ENCODE data around the gene ATG13.

The ATG13 gene

GRCh38 chr11:46682773-46683752, 65.7 kb downstream of the ATG13 start:
- H3K27ac ChIP-seq (ENCODE audit: low read depth, low read length), result no peak overlapping the region
- peaks cover 43% of the 10 kb centered on the region for H3K36me3 ChIP-seq (ENCODE audit: control insufficient read depth, insufficient read depth, low read length)

GRCh38 chr11:46684367-46684766, 67.0 kb downstream of the ATG13 start:
- Histone ChIP-seq H3K9ac (ENCODE audit: low read length) (no peak overlapping the region), H3K4me1 (ENCODE audit: control insufficient read depth, insufficient read depth, low read length) (peaks cover 4% of the 10 kb centered on the region), H3K4me3 (ENCODE audit: low read length) (no peak overlapping the region), H3K36me3 (ENCODE audit: control insufficient read depth, insufficient read depth, low read length) (peaks cover 32% of the 10 kb centered on the region), H3K27ac (ENCODE audit: low read depth, low read length) (no peak overlapping the region), H3K27me3 (ENCODE audit: control insufficient read depth, insufficient read depth, low read length) (no peaks in the 10 kb centered on the region)

More at GRCh38 chr11:46682773-46683752, 65.7 kb downstream of the ATG13 start:
- Histone ChIP-seq H3K27me3 (ENCODE audit: control insufficient read depth, insufficient read depth, low read length) (no peaks in the 10 kb centered on the region), H3K4me3 (ENCODE audit: low read length) (no peak overlapping the region), H3K4me1 (ENCODE audit: control insufficient read depth, insufficient read depth, low read length) (peaks cover 4% of the 10 kb centered on the region), H3K9ac (ENCODE audit: low read length) (no peak overlapping the region)

- H3K27me3 ChIP-seq (ENCODE audit: control insufficient read depth, insufficient read depth, low read length), result no peaks in the 10 kb centered on the region
- no peak overlapping the region for H3K27ac ChIP-seq (ENCODE audit: low read depth, low read length)
- H3K9ac ChIP-seq (ENCODE audit: low read length), result no peak overlapping the region
- peaks cover 19% of the 10 kb centered on the region for H3K36me3 ChIP-seq (ENCODE audit: control insufficient read depth, insufficient read depth, low read length)
- peaks cover 4% of the 10 kb centered on the region for H3K4me1 ChIP-seq (ENCODE audit: control insufficient read depth, insufficient read depth, low read length)
- no peak overlapping the region for H3K4me3 ChIP-seq (ENCODE audit: low read length)
These were observed 69.8 kb downstream of the ATG13 start for GRCh38 chr11:46686886-46687795.

GRCh38 chr11:46690702-46691101, 73.3 kb downstream of the ATG13 start:
- H3K9ac ChIP-seq (ENCODE audit: low read length), result no peak overlapping the region
- peaks cover 4% of the 10 kb centered on the region for H3K4me1 ChIP-seq (ENCODE audit: control insufficient read depth, insufficient read depth, low read length)
- no peak overlapping the region for H3K4me3 ChIP-seq (ENCODE audit: low read length)
- peaks cover 42% of the 10 kb centered on the region for H3K36me3 ChIP-seq (ENCODE audit: control insufficient read depth, insufficient read depth, low read length)
- no peak overlapping the region for H3K27ac ChIP-seq (ENCODE audit: low read depth, low read length)
- no peaks in the 10 kb centered on the region for H3K27me3 ChIP-seq (ENCODE audit: control insufficient read depth, insufficient read depth, low read length)

- Histone ChIP-seq H3K4me3 (ENCODE audit: low read length) (no peak overlapping the region), H3K9ac (ENCODE audit: low read length) (no peak overlapping the region), H3K27ac (ENCODE audit: low read depth, low read length) (no peak overlapping the region), H3K4me1 (ENCODE audit: control insufficient read depth, insufficient read depth, low read length) (peaks cover 12% of the 10 kb centered on the region), H3K36me3 (ENCODE audit: control insufficient read depth, insufficient read depth, low read length) (peaks cover 36% of the 10 kb centered on the region), H3K27me3 (ENCODE audit: control insufficient read depth, insufficient read depth, low read length) (no peaks in the 10 kb centered on the region)
These were observed 75.1 kb downstream of the ATG13 start for GRCh38 chr11:46692450-46692849.

GRCh38 chr11:46693597-46694012, 76.3 kb downstream of the ATG13 start:
- H3K4me3 ChIP-seq (ENCODE audit: low read length), result no peak overlapping the region
- no peak overlapping the region for H3K27ac ChIP-seq (ENCODE audit: low read depth, low read length)
- H3K9ac ChIP-seq (ENCODE audit: low read length), result no peak overlapping the region
- no peaks in the 10 kb centered on the region for H3K27me3 ChIP-seq (ENCODE audit: control insufficient read depth, insufficient read depth, low read length)
- H3K36me3 ChIP-seq (ENCODE audit: control insufficient read depth, insufficient read depth, low read length), result peaks cover 28% of the 10 kb centered on the region
- peaks cover 13% of the 10 kb centered on the region for H3K4me1 ChIP-seq (ENCODE audit: control insufficient read depth, insufficient read depth, low read length)

GRCh38 chr11:46694072-46694471, 76.7 kb downstream of the ATG13 start:
- Histone ChIP-seq H3K4me1 (ENCODE audit: control insufficient read depth, insufficient read depth, low read length) (peaks cover 16% of the 10 kb centered on the region), H3K27me3 (ENCODE audit: control insufficient read depth, insufficient read depth, low read length) (no peaks in the 10 kb centered on the region), H3K36me3 (ENCODE audit: control insufficient read depth, insufficient read depth, low read length) (peaks cover 28% of the 10 kb centered on the region), H3K4me3 (ENCODE audit: low read length) (no peak overlapping the region), H3K27ac (ENCODE audit: low read depth, low read length) (no peak overlapping the region), H3K9ac (ENCODE audit: low read length) (no peak overlapping the region)

GRCh38 chr11:46694607-46695006, 77.3 kb downstream of the ATG13 start:
- peaks cover 18% of the 10 kb centered on the region for H3K4me1 ChIP-seq (ENCODE audit: control insufficient read depth, insufficient read depth, low read length)

GRCh38 chr11:46695345-46696211, 78.2 kb downstream of the ATG13 start:
- no peaks in the 10 kb centered on the region for H3K27me3 ChIP-seq (ENCODE audit: control insufficient read depth, insufficient read depth, low read length)
- no peak overlapping the region for H3K27ac ChIP-seq (ENCODE audit: low read depth, low read length)
- H3K4me3 ChIP-seq (ENCODE audit: low read length), result no peak overlapping the region
- H3K36me3 ChIP-seq (ENCODE audit: control insufficient read depth, insufficient read depth, low read length), result peaks cover 28% of the 10 kb centered on the region
- no peak overlapping the region for H3K9ac ChIP-seq (ENCODE audit: low read length)
- peaks cover 18% of the 10 kb centered on the region for H3K4me1 ChIP-seq (ENCODE audit: control insufficient read depth, insufficient read depth, low read length)

More at GRCh38 chr11:46694607-46695006, 77.3 kb downstream of the ATG13 start:
- H3K27ac ChIP-seq (ENCODE audit: low read depth, low read length), result no peak overlapping the region
- no peak overlapping the region for H3K4me3 ChIP-seq (ENCODE audit: low read length)
- no peaks in the 10 kb centered on the region for H3K27me3 ChIP-seq (ENCODE audit: control insufficient read depth, insufficient read depth, low read length)
- peaks cover 28% of the 10 kb centered on the region for H3K36me3 ChIP-seq (ENCODE audit: control insufficient read depth, insufficient read depth, low read length)
- H3K9ac ChIP-seq (ENCODE audit: low read length), result no peak overlapping the region

GRCh38 chr11:46696212-46696558, 78.8 kb downstream of the ATG13 start:
- Histone ChIP-seq H3K4me3 (ENCODE audit: low read length) (no peak overlapping the region), H3K4me1 (ENCODE audit: control insufficient read depth, insufficient read depth, low read length) (peaks cover 18% of the 10 kb centered on the region), H3K9ac (ENCODE audit: low read length) (no peak overlapping the region), H3K27ac (ENCODE audit: low read depth, low read length) (no peak overlapping the region), H3K27me3 (ENCODE audit: control insufficient read depth, insufficient read depth, low read length) (no peaks in the 10 kb centered on the region), H3K36me3 (ENCODE audit: control insufficient read depth, insufficient read depth, low read length) (peaks cover 26% of the 10 kb centered on the region)

GRCh38 chr11:46697303-46697702, 80.0 kb downstream of the ATG13 start:
- Histone ChIP-seq H3K4me1 (ENCODE audit: control insufficient read depth, insufficient read depth, low read length) (peaks cover 23% of the 10 kb centered on the region), H3K4me3 (ENCODE audit: low read length) (no peak overlapping the region), H3K27me3 (ENCODE audit: control insufficient read depth, insufficient read depth, low read length) (no peaks in the 10 kb centered on the region), H3K9ac (ENCODE audit: low read length) (no peak overlapping the region), H3K36me3 (ENCODE audit: control insufficient read depth, insufficient read depth, low read length) (peaks cover 23% of the 10 kb centered on the region), H3K27ac (ENCODE audit: low read depth, low read length) (no peak overlapping the region)

All from rectal smooth muscle tissue (tissue), 1 donor.